ENCODE results near the gene XAGE5. TPM values are rescaled to one million over a fixed set of nuclear protein-coding genes. Genes with fewer than 3 reads are reported as not detected.

The XAGE5 gene
- total RNA-seq, 1 donor from 2014 or later = not detected

DNA sequence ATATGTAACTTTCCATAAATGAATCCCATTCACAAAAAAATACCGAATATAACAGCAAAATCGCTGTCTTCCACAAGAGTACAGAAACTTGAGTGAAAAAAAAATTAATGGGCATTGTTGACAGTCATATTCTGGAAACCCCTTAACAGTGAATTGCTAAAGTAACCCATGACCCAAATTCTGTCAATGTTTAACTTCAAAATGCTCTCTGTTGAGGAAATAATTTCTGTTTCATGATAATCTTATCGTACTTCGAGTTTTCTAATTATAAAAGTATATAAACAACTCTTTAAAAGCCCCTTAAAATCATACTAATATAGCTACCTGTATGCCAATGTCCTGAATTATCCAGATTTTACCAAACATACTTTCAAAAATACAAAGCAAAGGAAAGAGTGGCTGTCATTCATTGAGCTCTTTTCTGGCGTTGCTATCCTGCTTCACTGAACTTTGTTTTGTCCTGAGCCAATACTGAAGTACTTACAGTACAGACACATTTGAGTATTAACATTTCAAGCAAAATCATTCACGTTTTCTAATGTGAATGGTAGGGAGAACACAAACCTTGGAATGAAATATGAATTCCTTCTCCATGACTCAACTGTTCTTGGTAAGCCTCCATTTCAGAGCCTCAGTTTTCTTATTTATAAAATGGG is 54.4 kb downstream of the XAGE5 start:
- Mint-ChIP-seq H3K4me1 (ENCODE audit: low read depth) (no peaks in the 10 kb centered on the region), H3K27ac (ENCODE audit: unreplicated experiment) (no peak overlapping the region), H3K4me3 (ENCODE audit: unreplicated experiment) (no peak overlapping the region), H3K9me3 (ENCODE audit: low read depth) (peaks cover 7% of the 10 kb centered on the region), H3K36me3 (ENCODE audit: low read depth) (no peaks in the 10 kb centered on the region), H3K27me3 (ENCODE audit: low read depth) (peaks cover 10% of the 10 kb centered on the region)
- no peak for DNase-seq (ENCODE audit: low spot score)
- TF ChIP-seq, protein P1, sequence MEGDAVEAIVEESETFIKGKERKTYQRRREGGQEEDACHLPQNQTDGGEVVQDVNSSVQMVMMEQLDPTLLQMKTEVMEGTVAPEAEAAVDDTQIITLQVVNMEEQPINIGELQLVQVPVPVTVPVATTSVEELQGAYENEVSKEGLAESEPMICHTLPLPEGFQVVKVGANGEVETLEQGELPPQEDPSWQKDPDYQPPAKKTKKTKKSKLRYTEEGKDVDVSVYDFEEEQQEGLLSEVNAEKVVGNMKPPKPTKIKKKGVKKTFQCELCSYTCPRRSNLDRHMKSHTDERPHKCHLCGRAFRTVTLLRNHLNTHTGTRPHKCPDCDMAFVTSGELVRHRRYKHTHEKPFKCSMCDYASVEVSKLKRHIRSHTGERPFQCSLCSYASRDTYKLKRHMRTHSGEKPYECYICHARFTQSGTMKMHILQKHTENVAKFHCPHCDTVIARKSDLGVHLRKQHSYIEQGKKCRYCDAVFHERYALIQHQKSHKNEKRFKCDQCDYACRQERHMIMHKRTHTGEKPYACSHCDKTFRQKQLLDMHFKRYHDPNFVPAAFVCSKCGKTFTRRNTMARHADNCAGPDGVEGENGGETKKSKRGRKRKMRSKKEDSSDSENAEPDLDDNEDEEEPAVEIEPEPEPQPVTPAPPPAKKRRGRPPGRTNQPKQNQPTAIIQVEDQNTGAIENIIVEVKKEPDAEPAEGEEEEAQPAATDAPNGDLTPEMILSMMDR (IDR thresholded peaks at IDR 0.05) = no peak

Other genes starting within 250 kb of the XAGE5 start
- not detected in 3 replicates for gene SSX7, start 156.4 kb upstream of the XAGE5 start, total RNA-seq
- gene SSX2, start 104.1 kb upstream of the XAGE5 start, total RNA-seq = not detected in 3 replicates
- gene SSX2B, start 60.0 kb upstream of the XAGE5 start, total RNA-seq = not detected in 3 replicates
- gene SPANXN5, start 13.9 kb upstream of the XAGE5 start, total RNA-seq = not detected in 3 replicates
- gene XAGE3, start 56.8 kb downstream of the XAGE5 start, total RNA-seq = not detected in 3 replicates
- 18.0 to 19.5 TPM (median 18.3 TPM) in 3 replicates for gene FAM156B, start 86.0 kb downstream of the XAGE5 start, total RNA-seq
- gene FAM156A, start 147.2 kb downstream of the XAGE5 start, total RNA-seq = 23.8 to 39.9 TPM (median 25.2 TPM) in 3 replicates
- 7.9 to 18.2 TPM (median 8.5 TPM) in 3 replicates for gene GPR173, start 237.5 kb downstream of the XAGE5 start, total RNA-seq